SK-N-SH (cell line): ENCODE measurements around the gene MAP3K12. TPM values are rescaled to one million over a fixed set of nuclear protein-coding genes. Genes with fewer than 3 reads are reported as not detected.

Experiments
- CTCF ChIA-PET: fragments of 300-600, 350-600 bp; formaldehyde crosslinking; extraction: SDS; loops from one replicate; lab custom pipeline; 2021; lab: Yijun Ruan, JAX
- POLR2A ChIA-PET: fragments of 350-600 bp; sonication (Branson Sonifier 250); formaldehyde crosslinking; extraction: SDS; loops from one replicate; lab custom pipeline; 2020; ENCODE audit warnings: antibody characterized with exemption, inconsistent platforms; lab: Yijun Ruan, JAX
- DNase-seq: peaks from one replicate; pipeline ENCODE4 v3.0.0; 2012
- H2AFZ ChIP-seq: fragments of 200-600 bp; sonication (generic); 2 replicates; pipeline ENCODE4 v1.8.1; 2016; ENCODE audit warnings: antibody characterized with exemption, mild to moderate bottlenecking, low read depth
- H3F3A ChIP-seq: fragments of 200-600 bp; sonication (generic); replicated peaks from 2 replicates; pipeline ENCODE3; 2016; ENCODE audit warnings: antibody characterized with exemption, mild to moderate bottlenecking; ENCODE audit not compliant: insufficient read depth
- H3K27ac ChIP-seq, 2 experiments: fragments of 200-500 bp in 1 of 2; fragments of 200-600 bp in 1 of 2; sonication (Bioruptor generic) in 1 of 2; sonication (generic), shearing (Covaris generic) in 1 of 2; 2 replicates each; pipeline versions ENCODE4 v1.5.1 to v1.6.1; 2014 to 2016; ENCODE audit warnings: low read depth in 2 of 2, inconsistent platforms in 1 of 2, low read length in 1 of 2, mild to moderate bottlenecking in 1 of 2, mixed read lengths in 1 of 2
- H3K27me3 ChIP-seq: fragments of 200-600 bp; sonication (generic), shearing (Covaris generic); 2 replicates; pipeline ENCODE4 v1.6.1; 2016; ENCODE audit warnings: mixed run types; ENCODE audit not compliant: insufficient read depth
- H3K36me3 ChIP-seq, 2 experiments: fragments of 200-500 bp in 1 of 2; fragments of 200-600 bp in 1 of 2; sonication (Bioruptor generic) in 1 of 2; sonication (generic) in 1 of 2; replicated peaks in 1 of 2; 2 replicates each; pipeline versions ENCODE3 to v1.5.1; 2014 to 2016; ENCODE audit warnings: low read length in 1 of 2, mild to moderate bottlenecking in 1 of 2; ENCODE audit not compliant: insufficient read depth in 2 of 2, control insufficient read depth in 1 of 2
- H3K4me1 ChIP-seq, 2 experiments: fragments of 200-500 bp in 1 of 2; fragments of 200-600 bp in 1 of 2; sonication (Bioruptor generic) in 1 of 2; sonication (generic), shearing (Covaris generic) in 1 of 2; 2 replicates each; pipeline versions ENCODE4 v1.5.1 to v1.6.1; 2014 to 2016; ENCODE audit warnings: low read depth in 1 of 2, low read length in 1 of 2, mixed run types in 1 of 2; ENCODE audit not compliant: insufficient read depth in 2 of 2, control insufficient read depth in 1 of 2
- H3K4me2 ChIP-seq: fragments of 200-600 bp; sonication (generic), shearing (Covaris generic); 2 replicates; pipeline ENCODE4 v1.6.1; 2017; ENCODE audit warnings: mixed run types
- H3K4me3 ChIP-seq, 2 experiments: fragments of 200-500 bp in 1 of 2; fragments of 200-600 bp in 1 of 2; sonication (Bioruptor generic) in 1 of 2; sonication (generic), shearing (Covaris generic) in 1 of 2; 2 replicates each; pipeline versions ENCODE4 v1.5.1 to v1.8.1; 2014 to 2016; ENCODE audit warnings: low read depth in 2 of 2, inconsistent platforms in 1 of 2, low read length in 1 of 2, mild to moderate bottlenecking in 1 of 2, mixed read lengths in 1 of 2, moderate library complexity in 1 of 2
- H3K79me2 ChIP-seq: fragments of 200-600 bp; sonication (generic); 2 replicates; pipeline ENCODE4 v1.8.1; 2017; ENCODE audit warnings: mild to moderate bottlenecking; ENCODE audit not compliant: insufficient read depth
- H3K9ac ChIP-seq: fragments of 200-600 bp; sonication (generic); 2 replicates; pipeline ENCODE4 v1.6.1; 2017; ENCODE audit warnings: mixed run types
- H3K9me2 ChIP-seq: fragments of 200-600 bp; sonication (generic); 2 replicates; pipeline ENCODE4 v1.6.1; 2017; ENCODE audit warnings: mixed run types
- H3K9me3 ChIP-seq: fragments of 200-600 bp; sonication (generic); 2 replicates; pipeline ENCODE4 v1.6.1; 2017; ENCODE audit warnings: mixed run types, mild to moderate bottlenecking, moderate library complexity
- H4K20me1 ChIP-seq: fragments of 200-600 bp; sonication (generic); 2 replicates; pipeline ENCODE4 v1.6.1; 2017; ENCODE audit warnings: mild to moderate bottlenecking, mixed run types; ENCODE audit not compliant: insufficient read depth
- CHD2 ChIP-seq: fragments of 150-350 bp; IDR thresholded peaks from 2 replicates; pipeline ENCODE4 v1.6.1; 2018; ENCODE audit warnings: low read length; ENCODE audit not compliant: partially characterized antibody
- EP300 ChIP-seq, 2 experiments: IDR thresholded peaks; 2 replicates each; pipeline versions ENCODE4 v1.4.0 to v1.6.1; 2012; ENCODE audit warnings: borderline replicate concordance in 1 of 2, low read depth in 1 of 2, low read length in 1 of 2
- FOXJ3 ChIP-seq: sonication (generic); formaldehyde crosslinking; IDR thresholded peaks from 2 replicates; pipeline ENCODE4 v1.5.1; 2020; ENCODE audit warnings: mild to moderate bottlenecking, missing genetic modification reagents
- FOXM1 ChIP-seq: IDR thresholded peaks from 2 replicates; pipeline ENCODE4 v1.4.0; 2012; ENCODE audit warnings: low read depth, mild to moderate bottlenecking
- GABPA ChIP-seq: IDR thresholded peaks from 2 replicates; pipeline ENCODE4 v1.4.0; 2012; ENCODE audit warnings: low read depth, mild to moderate bottlenecking
- JUND ChIP-seq: IDR thresholded peaks from 2 replicates; pipeline ENCODE4 v1.4.0; 2012
- MXI1 ChIP-seq: IDR thresholded peaks from 2 replicates; pipeline ENCODE4 v1.6.1; 2012; ENCODE audit warnings: mild to moderate bottlenecking, low read depth, low read length, improper control_type of control experiment
- POLR2AphosphoS5 ChIP-seq: IDR thresholded peaks from 2 replicates; pipeline ENCODE4 v1.6.1; 2012; ENCODE audit warnings: low read depth, low read length
- RAD21 ChIP-seq: IDR thresholded peaks from 2 replicates; pipeline ENCODE4 v1.6.1; 2012; ENCODE audit warnings: mild to moderate bottlenecking, low read length
- RCOR1 ChIP-seq: fragments of 150-350 bp; IDR thresholded peaks from 2 replicates; pipeline ENCODE4 v1.6.1; 2017; ENCODE audit warnings: antibody characterized with exemption, low read length
- RFX5 ChIP-seq: IDR thresholded peaks from 2 replicates; pipeline ENCODE4 v1.6.1; 2012; ENCODE audit warnings: mild to moderate bottlenecking, improper control_type of control experiment, low read length
- RXRA ChIP-seq: IDR thresholded peaks from 2 replicates; pipeline ENCODE4 v1.4.0; 2012; ENCODE audit warnings: low read depth, mild to moderate bottlenecking, borderline replicate concordance
- SMC3 ChIP-seq: IDR thresholded peaks from 2 replicates; pipeline ENCODE4 v1.6.1; 2012; ENCODE audit warnings: low read depth, low read length, improper control_type of control experiment
- TAF1 ChIP-seq: IDR thresholded peaks from 2 replicates; pipeline ENCODE4 v1.6.1; 2012; ENCODE audit warnings: low read depth, mild to moderate bottlenecking, low read length, moderate library complexity, borderline replicate concordance
- TCF12 ChIP-seq: IDR thresholded peaks from 2 replicates; pipeline ENCODE4 v1.4.0; 2012
- WGBS: methylation state at CpG from one replicate; pipeline ENCODE4 v1.1.6; 2017; ENCODE audit warnings: low lambda C conversion rate; 5-methylcytosine and 5-hydroxymethylcytosine counted together
- polyA plus RNA-seq, 3 experiments: library from polyadenylated mRNA; depleted of rRNA; stranded (reverse); fragments of >200 nt; gene quantifications; 2 replicates each; pipeline ENCODE4 v1.2.3, GENCODE V29; 2012
- TF ChIP-seq, protein P1 (sequence below): fragments of 150-350 bp; IDR thresholded peaks from 2 replicates; pipeline ENCODE4 v1.6.1; 2016; ENCODE audit warnings: mild to moderate bottlenecking, low read depth, low read length
- TF ChIP-seq, protein P2 (sequence below): IDR thresholded peaks from 2 replicates; pipeline ENCODE4 v1.4.0; 2012; ENCODE audit warnings: low read depth
- TF ChIP-seq, protein P3 (sequence below): IDR thresholded peaks from 2 replicates; pipeline ENCODE4 v1.6.1; 2012; ENCODE audit warnings: mild to moderate bottlenecking, low read depth, low read length, moderate library complexity

MAP3K12 gene
- polyA plus RNA-seq, 1 of the 3 experiments (the other 2 are of a cell fraction): 57.6 TPM

DNA sequence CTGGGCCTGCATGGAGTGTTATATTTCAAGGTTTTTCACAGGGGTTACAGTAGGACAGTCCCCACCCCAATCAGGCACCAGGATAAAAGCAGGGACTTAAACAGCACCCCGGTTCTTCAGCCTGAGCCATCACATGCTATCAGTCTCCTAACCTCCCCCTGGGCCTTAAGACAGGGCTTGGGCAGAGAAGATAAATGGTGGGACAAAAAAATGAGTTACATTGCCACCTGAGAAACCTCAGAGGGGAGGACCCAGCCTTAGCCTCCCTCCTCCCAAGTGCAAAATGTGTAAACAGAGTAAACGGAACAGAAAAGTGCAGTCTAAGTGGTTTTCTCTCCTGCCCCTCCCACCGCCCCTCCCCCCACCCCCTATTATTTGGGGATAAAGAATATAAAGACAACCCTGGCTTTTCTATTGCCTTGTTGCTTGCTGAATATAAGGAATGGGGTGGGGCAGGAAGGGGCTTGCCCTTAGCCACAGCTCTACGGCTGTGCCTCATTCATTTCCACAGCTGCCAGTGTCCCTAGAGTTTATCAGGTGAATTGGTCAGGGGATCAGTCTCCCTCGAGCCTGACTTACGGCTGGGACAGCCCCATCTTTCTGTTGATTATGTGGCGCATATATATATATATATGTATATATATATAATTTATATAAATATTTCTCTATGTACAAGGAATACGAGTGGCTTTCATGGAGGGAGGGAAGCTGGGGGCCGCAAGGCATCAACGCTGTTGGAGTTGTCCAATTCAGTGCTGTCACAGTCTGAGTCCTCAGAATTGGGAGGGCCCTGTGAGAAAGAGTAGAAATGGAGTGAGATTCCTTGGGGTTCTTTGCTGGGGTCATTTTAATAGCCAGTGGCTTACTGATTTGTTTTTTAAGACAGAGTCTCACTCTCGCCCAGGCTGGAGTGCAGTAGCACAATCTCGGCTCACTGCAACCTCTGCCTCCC is 18.5 kb downstream of the MAP3K12 start:
- H3K4me3 ChIP-seq: no peak overlapping the region
- no peaks in the 10 kb centered on the region for H3K9me2 ChIP-seq
- H3K36me3 ChIP-seq: peaks cover 84% of the 10 kb centered on the region in 2 experiments
- ChIA-PET CTCF (interaction anchor here (1.0 to 3.2 kb wide), 10 partner anchors 11 to 155 kb away, joined by 3 to 25 read pairs (median 4); partner anchors contain the start of gene TARBP2), POLR2A (interaction anchor here (1.5 to 4.4 kb wide), 5 partner anchors 11 to 28 kb away, joined by 5 to 28 read pairs (median 12); partner anchors contain the start of gene TARBP2)
- no peak overlapping the region for H3K4me2 ChIP-seq
- TF ChIP-seq RAD21 (no peak), POLR2AphosphoS5 (peak; percentile 74; the same call in 1 of the 2 replicates)
- no peak overlapping the region for H3K9ac ChIP-seq
- no peaks in the 10 kb centered on the region for H3K9me3 ChIP-seq
- H3K27me3 ChIP-seq: no peaks in the 10 kb centered on the region
- H3K4me1 ChIP-seq: peaks cover 0 to 5% of the 10 kb centered on the region in 2 experiments; a peak in 2 of 4 replicates
- no peak overlapping the region for H2AFZ ChIP-seq
- DNase-seq: no peak
- peaks cover 86% of the 10 kb centered on the region for H3F3A ChIP-seq
- peaks cover 77% of the 10 kb centered on the region for H4K20me1 ChIP-seq
- H3K27ac ChIP-seq: peak overlapping the region; percentile 43 to 50; a peak in 3 of 4 replicates
- H3K79me2 ChIP-seq: peaks cover 40% of the 10 kb centered on the region
- 76% methylated on average over 11 of the region's 12 CpGs for WGBS

DNA sequence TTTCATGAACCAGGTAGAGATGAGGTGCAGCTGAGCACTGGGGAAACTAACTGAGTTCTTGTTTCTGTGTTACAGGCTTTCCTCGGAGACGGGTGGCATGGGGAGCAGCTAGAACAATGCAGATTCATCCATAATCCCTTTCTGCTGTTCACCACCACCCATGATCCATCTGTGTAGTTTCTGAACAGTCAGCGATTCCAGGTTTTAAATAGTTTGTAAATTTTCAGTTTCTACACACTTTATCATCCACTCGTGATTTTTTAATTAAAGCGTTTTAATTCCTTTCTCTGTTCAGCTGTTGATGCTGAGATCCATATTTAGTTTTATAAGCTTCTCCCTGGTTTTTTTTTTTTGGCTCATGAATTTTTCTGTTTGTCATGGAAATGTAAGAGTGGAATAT is 19.9 kb downstream of the MAP3K12 start:
- peaks cover 92% of the 10 kb centered on the region for H4K20me1 ChIP-seq

More for the DNA sequence above, 19.9 kb downstream of the MAP3K12 start:
- DNase-seq: no peak
- Histone ChIP-seq H3K9me3 (no peaks in the 10 kb centered on the region), H3K4me2 (no peak overlapping the region), H3K4me3 (no peak overlapping the region), H3K27me3 (no peaks in the 10 kb centered on the region), H3K9me2 (no peaks in the 10 kb centered on the region), H3K9ac (no peak overlapping the region), H3K79me2 (peaks cover 54% of the 10 kb centered on the region), H2AFZ (no peak overlapping the region), H3K36me3 (peaks cover 89 to 95% of the 10 kb centered on the region in 2 experiments), H3F3A (peaks cover 97% of the 10 kb centered on the region), H3K27ac (peak overlapping the region; percentile 39 to 46), H3K4me1 (peaks cover 0 to 5% of the 10 kb centered on the region in 2 experiments; a peak in 2 of 4 replicates)
- 88% methylated on average over 5 of the region's 5 CpGs for WGBS
- ChIA-PET POLR2A (no interaction called here), CTCF (interaction anchor here (0.8 to 1.8 kb wide), 5 partner anchors 9 to 154 kb away, joined by 3 to 6 read pairs (median 3); no protein-coding TSS in a partner anchor)
- TF ChIP-seq RFX5 (no peak), FOXM1 (no peak), EP300 (IDR thresholded peaks at IDR 0.05; ENCODE audit: borderline replicate concordance in 1 of 2, low read depth in 1 of 2, low read length in 1 of 2) (no peak), TCF12 (no peak), POLR2AphosphoS5 (no peak), JUND (no peak), RXRA (no peak), GABPA (no peak), RCOR1 (no peak), MXI1 (no peak), CHD2 (no peak), SMC3 (no peak), TAF1 (no peak), FOXJ3 (CRISPR knock-in tag) (no peak)
- TF ChIP-seq, protein P1, sequence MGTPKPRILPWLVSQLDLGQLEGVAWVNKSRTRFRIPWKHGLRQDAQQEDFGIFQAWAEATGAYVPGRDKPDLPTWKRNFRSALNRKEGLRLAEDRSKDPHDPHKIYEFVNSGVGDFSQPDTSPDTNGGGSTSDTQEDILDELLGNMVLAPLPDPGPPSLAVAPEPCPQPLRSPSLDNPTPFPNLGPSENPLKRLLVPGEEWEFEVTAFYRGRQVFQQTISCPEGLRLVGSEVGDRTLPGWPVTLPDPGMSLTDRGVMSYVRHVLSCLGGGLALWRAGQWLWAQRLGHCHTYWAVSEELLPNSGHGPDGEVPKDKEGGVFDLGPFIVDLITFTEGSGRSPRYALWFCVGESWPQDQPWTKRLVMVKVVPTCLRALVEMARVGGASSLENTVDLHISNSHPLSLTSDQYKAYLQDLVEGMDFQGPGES: no peak
- TF ChIP-seq, protein P2, sequence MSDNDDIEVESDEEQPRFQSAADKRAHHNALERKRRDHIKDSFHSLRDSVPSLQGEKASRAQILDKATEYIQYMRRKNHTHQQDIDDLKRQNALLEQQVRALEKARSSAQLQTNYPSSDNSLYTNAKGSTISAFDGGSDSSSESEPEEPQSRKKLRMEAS: no peak
- TF ChIP-seq, protein P3, sequence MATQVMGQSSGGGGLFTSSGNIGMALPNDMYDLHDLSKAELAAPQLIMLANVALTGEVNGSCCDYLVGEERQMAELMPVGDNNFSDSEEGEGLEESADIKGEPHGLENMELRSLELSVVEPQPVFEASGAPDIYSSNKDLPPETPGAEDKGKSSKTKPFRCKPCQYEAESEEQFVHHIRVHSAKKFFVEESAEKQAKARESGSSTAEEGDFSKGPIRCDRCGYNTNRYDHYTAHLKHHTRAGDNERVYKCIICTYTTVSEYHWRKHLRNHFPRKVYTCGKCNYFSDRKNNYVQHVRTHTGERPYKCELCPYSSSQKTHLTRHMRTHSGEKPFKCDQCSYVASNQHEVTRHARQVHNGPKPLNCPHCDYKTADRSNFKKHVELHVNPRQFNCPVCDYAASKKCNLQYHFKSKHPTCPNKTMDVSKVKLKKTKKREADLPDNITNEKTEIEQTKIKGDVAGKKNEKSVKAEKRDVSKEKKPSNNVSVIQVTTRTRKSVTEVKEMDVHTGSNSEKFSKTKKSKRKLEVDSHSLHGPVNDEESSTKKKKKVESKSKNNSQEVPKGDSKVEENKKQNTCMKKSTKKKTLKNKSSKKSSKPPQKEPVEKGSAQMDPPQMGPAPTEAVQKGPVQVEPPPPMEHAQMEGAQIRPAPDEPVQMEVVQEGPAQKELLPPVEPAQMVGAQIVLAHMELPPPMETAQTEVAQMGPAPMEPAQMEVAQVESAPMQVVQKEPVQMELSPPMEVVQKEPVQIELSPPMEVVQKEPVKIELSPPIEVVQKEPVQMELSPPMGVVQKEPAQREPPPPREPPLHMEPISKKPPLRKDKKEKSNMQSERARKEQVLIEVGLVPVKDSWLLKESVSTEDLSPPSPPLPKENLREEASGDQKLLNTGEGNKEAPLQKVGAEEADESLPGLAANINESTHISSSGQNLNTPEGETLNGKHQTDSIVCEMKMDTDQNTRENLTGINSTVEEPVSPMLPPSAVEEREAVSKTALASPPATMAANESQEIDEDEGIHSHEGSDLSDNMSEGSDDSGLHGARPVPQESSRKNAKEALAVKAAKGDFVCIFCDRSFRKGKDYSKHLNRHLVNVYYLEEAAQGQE: no peak
